ENCODE results near the gene UBTD1. TPM values are rescaled to one million over a fixed set of nuclear protein-coding genes. Genes with fewer than 3 reads are reported as not detected.
"Not testable (repeated sequence)": the region's sequence is repeated elsewhere in the genome, so short reads cannot be mapped to it uniquely, and the experiment has no call there.

UBTD1 gene, protein sequence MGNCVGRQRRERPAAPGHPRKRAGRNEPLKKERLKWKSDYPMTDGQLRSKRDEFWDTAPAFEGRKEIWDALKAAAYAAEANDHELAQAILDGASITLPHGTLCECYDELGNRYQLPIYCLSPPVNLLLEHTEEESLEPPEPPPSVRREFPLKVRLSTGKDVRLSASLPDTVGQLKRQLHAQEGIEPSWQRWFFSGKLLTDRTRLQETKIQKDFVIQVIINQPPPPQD
- 1 to 10 TPM; 2.1 to 2.3 TPM for total RNA-seq

DNA sequence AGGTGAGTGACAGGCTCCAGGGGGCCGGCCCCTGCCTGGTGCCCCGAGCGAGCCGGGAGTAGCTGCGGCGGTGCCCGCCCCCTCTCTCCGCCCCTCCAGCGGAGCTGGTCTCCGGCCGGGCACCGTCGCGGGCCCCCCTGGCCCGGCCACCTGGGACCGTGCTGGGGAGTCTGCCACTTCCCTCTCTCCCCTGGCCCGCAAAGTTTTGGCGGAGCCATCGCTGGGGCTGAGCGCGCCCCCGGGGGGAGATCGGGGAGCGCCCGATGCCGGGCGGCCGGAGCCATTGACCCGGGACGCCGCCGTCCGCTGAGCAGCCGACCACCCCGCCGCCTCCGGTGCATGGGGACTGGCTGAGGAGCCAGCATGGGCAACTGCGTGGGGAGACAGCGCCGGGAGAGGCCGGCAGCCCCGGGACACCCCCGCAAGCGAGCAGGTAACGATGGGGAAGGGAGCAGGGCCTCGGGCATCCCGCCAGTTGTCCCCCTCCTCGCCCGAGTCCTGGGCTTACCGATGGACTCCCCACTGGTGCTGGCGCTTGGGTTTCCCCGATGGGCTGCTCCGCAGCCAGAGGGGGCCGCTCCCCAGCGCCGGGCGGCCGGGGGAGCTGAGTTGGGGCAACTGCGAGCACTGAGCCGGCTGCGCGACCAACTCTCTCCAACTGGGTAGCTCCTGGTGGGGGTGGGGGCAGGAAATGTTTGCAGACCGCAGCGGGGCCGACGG is at the start of gene UBTD1:
TSS of gene UBTD1 (plus strand) at position 84 of the 720 bp plus-strand sequence. CDS start at position 364, 280 bp downstream.
- ChIA-PET POLR2A (no interaction called here), CTCF (interaction anchor here (1.0 kb wide), 1 partner anchor 48 kb away, joined by 3 read pairs; no protein-coding TSS in a partner anchor)

GRCh38 chr10:97450828-97451227 is 47.9 kb upstream of the UBTD1 start:
- POLR2A ChIA-PET, result interaction anchor here (1.3 kb wide), 1 partner anchor 9 kb away, joined by 3 read pairs; no protein-coding TSS in a partner anchor
- CTCF ChIA-PET, result interaction anchor here (1.1 kb wide), 1 partner anchor 48 kb away, joined by 3 read pairs; the partner anchor contains the start of gene UBTD1

- ChIA-PET CTCF (no interaction called here), POLR2A (interaction anchor here (1.3 kb wide), 1 partner anchor 8 kb away, joined by 3 read pairs; no protein-coding TSS in a partner anchor)
These were observed 47.1 kb upstream of the UBTD1 start for GRCh38 chr10:97451605-97452004.

- POLR2A ChIA-PET, result interaction anchor here (1.1 kb wide), 1 partner anchor 51 kb away, joined by 3 read pairs; the partner anchor contains the start of gene RRP12
These were observed 46.4 kb upstream of the UBTD1 start for GRCh38 chr10:97452352-97452751.

DNA sequence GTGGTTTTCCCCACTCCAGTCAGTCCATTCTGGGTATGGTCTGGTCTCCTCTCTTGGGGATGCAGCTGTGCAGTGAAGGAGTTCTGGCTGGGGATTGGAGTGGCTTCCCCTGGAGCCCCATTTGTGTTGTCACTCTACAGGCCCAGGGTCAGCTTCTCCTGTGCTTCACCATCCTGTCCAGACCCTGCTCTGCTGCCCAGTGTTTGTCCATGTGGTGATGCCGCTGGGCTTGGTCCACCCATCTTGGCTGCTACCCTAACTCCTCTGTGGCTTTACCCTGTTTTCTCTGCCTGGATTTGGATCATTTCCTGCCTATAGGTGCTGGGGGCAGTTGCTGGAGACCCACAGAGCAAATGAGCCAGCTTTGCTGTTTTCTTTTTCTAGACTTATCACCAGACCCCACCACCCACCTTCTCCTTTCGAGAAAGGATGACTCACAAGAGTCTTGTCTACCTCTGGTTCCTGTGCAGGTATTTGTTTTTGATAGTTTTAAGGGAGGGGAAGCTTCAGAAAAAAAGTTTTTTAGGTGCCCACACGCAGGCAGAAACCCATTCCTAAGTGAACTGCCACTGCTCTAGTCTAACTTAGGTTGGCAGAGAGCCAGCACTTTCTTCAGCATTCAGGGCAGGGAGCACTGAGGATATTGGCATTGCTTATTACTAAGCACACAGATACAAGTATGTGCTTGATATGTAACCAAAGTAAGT is 44.2 kb upstream of the UBTD1 start:
- ChIA-PET CTCF (interaction anchor here (1.1 to 1.9 kb wide), 4 partner anchors 10 to 119 kb away, joined by 3 to 8 read pairs (median 4); no protein-coding TSS in a partner anchor), POLR2A (interaction anchor here (0.6 kb wide), 2 partner anchors 21 to 46 kb away, joined by 3 read pairs; no protein-coding TSS in a partner anchor)

More at GRCh38 chr10:97452352-97452751, 46.4 kb upstream of the UBTD1 start:
- CTCF ChIA-PET, result interaction anchor here (0.8 kb wide), 1 partner anchor 10 kb away, joined by 3 read pairs; no protein-coding TSS in a partner anchor

DNA sequence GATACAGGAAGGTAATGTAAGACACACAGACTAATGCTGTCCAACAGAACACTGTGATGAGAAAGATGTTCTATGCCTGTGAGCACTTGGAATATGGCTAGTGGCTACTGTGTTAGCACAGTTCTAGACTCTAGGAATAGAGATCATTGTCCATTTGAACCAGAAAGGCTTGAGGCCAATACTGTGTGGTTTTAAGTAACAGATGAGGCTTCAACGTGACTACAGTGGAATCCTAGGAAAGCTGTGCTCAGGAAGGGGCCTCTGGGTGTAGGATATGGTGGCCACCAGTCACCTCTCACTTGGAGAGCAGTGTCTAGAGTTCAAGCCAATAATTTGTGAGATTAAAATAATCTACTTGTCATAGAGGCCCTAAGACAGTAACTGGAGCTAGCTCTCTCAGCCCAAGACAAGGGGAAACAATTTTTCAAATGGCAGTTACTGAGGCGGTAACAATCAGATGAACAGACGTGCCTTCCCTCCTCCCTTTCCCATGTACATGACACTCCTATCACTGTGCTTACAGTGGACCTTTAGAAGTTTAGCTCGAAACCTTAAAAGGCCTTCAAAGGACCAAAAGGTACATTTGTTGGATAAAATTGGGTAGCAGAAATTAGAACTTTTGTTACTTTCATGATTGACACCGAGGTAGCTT is 42.6 kb upstream of the UBTD1 start:
- ChIA-PET CTCF (interaction anchor here (0.6 kb wide), 1 partner anchor 307 kb away, joined by 4 read pairs; no protein-coding TSS in a partner anchor), POLR2A (no interaction called here)

- POLR2A ChIA-PET, result no interaction called here
- CTCF ChIA-PET, result interaction anchor here (0.6 kb wide), 1 partner anchor 307 kb away, joined by 4 read pairs; no protein-coding TSS in a partner anchor
These were observed 42.0 kb upstream of the UBTD1 start for GRCh38 chr10:97456686-97457065.

DNA sequence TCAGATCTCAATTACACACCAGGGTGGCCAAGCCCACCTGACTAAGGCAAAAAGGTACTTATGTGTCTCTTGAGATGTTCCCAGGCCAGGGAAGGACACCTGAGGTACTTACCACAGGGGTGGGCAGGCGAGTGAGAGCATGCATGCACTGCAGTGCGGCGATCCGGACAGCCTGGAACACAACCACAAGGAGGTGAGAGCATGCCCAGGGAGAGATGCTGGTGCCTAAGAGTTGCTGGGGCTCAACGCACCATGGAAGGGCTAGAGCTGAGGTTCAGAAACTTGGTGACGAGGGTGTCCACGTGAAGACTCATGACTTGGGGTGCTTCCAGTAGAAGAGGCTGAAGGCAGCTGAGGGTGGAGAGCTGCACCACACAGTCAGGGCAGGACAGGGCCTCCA is 39.6 kb upstream of the UBTD1 start:
- ChIA-PET POLR2A (no interaction called here), CTCF (interaction anchor here (1.2 kb wide), 1 partner anchor 114 kb away, joined by 3 read pairs; the partner anchor contains the start of gene ANKRD2)

DNA sequence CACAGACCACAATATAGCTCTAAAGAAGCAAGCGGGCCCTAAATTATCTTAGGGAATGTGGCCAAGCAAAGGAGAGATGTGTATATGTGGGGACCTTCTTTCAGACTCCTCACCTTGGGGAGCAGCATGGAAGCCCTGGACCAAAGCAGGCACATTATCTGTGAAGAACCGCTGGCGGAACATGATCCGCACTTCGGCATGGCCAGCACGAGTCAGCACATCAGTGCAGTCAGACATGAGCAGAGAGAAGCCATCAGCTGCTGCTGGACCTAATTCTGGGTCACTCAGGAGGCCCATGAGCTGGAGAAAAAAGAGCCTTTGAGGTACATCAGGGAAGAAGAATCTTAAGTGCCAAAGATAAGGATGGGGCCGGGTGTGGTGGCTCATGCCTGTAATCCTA is 38.8 kb upstream of the UBTD1 start:
- CTCF ChIA-PET, result interaction anchor here (1.2 kb wide), 1 partner anchor 113 kb away, joined by 3 read pairs; the partner anchor contains the start of gene ANKRD2
- POLR2A ChIA-PET, result interaction anchor here (0.8 kb wide), 1 partner anchor 9 kb away, joined by 3 read pairs; no protein-coding TSS in a partner anchor

GRCh38 chr10:97462309-97462708 is 36.4 kb upstream of the UBTD1 start:
- POLR2A ChIA-PET, result interaction anchor here (0.9 kb wide), 1 partner anchor 18 kb away, joined by 4 read pairs; no protein-coding TSS in a partner anchor
- CTCF ChIA-PET, result interaction anchor here (0.6 to 1.5 kb wide), 4 partner anchors 9 to 714 kb away, joined by 3 read pairs; no protein-coding TSS in a partner anchor

- ChIA-PET CTCF (interaction anchor here (0.5 to 1.9 kb wide), 4 partner anchors 9 to 29 kb away, joined by 3 to 8 read pairs (median 4); no protein-coding TSS in a partner anchor), POLR2A (no interaction called here)
These were observed 35.2 kb upstream of the UBTD1 start for GRCh38 chr10:97463363-97464132.

DNA sequence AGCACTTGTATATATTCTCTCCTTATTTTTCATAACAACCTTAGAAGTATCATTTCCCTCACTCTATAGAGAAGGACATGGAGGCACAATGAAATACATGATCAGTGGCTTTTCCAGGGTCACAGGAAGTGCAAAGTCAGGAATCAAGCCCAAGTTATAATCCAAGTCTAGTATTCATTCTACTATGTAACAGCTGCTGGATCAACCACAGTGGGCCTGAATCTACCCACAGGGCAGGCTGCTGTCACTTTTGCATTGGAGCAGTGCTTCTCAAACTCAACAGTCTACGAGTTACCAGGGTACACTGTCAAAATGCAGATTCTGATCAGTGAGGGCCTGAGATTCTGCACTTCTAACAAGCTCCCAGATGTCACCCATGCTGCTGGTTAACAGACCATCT is 34.5 kb upstream of the UBTD1 start:
- ChIA-PET CTCF (interaction anchor here (0.5 to 1.9 kb wide), 5 partner anchors 9 to 56 kb away, joined by 3 to 8 read pairs (median 3); no protein-coding TSS in a partner anchor), POLR2A (no interaction called here)

DNA sequence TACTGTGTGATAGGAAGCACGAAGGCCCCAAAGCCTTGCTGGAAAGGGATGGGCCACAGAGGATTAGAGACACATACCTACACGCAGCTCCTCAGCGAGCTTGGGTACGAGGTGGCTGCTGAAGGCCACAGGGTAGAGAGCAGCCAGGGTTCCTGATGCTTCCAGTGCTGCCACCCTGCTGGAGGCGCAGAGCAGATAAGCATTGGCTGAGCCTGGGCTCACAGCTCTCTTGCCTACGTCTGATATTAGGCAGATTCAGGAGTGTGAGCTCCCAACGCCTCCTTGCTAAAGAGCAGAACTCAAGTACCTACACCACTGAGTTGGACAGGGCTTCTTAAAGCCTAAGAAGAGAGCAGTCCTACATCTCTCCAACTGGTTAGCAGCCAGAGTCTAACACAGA is 32.7 kb upstream of the UBTD1 start:
- CTCF ChIA-PET, result interaction anchor here (1.6 kb wide), 1 partner anchor 87 kb away, joined by 4 read pairs; no protein-coding TSS in a partner anchor
- POLR2A ChIA-PET, result interaction anchor here (0.6 to 1.0 kb wide), 2 partner anchors 26 to 79 kb away, joined by 3 to 6 read pairs; no protein-coding TSS in a partner anchor

DNA sequence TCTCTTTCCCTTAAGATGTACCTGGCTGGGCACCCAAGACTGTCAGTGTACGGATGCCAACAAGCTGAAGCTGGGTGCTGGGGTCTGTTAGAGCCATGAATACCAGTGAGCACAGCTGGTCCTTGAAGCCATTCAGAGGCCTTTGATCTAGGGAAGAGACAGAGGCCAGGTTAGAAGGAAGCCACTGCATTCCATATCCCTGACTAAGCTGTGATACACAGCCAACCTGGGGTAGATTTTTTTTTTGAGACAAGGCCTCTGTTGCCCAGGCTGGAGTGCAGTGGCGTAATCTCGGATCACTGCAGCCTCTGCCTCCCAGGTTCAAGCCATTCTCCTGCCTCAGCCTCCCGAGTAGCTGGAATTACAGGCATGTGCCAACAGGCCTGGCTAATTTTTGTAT is 32.0 kb upstream of the UBTD1 start:
- ChIA-PET CTCF (interaction anchor here (0.9 kb wide), 1 partner anchor 87 kb away, joined by 6 read pairs; no protein-coding TSS in a partner anchor), POLR2A (interaction anchor here (1.0 kb wide), 1 partner anchor 78 kb away, joined by 6 read pairs; no protein-coding TSS in a partner anchor)

GRCh38 chr10:97468162-97468561 is 30.6 kb upstream of the UBTD1 start:
- ChIA-PET CTCF (no interaction called here), POLR2A (no interaction called here)

- POLR2A ChIA-PET, CTCF ChIA-PET: not testable (repeated sequence)
These were observed 29.9 kb upstream of the UBTD1 start for GRCh38 chr10:97468781-97469180.

- ChIA-PET CTCF (no interaction called here), POLR2A (no interaction called here)
These were observed 23.8 kb upstream of the UBTD1 start for GRCh38 chr10:97474918-97475317.

Measured in activated CD8-positive, alpha-beta memory T cell treated with anti-CD3 and anti-CD28 coated beads for 36 hours (primary cell).